Transverse colon (tissue), 4 donors: ENCODE measurements around the gene CCDC3. TPM values are rescaled to one million over a fixed set of nuclear protein-coding genes. Genes with fewer than 3 reads are reported as not detected.

Experiments
- DNase-seq: peaks from one replicate; pipeline ENCODE4 v3.0.0-alpha.2; 2019
- H3K27ac ChIP-seq, 4 donors: fragments of 200-600 bp; sonication (generic); 2 replicates each; pipeline ENCODE4 v1.5.1; 2016 to 2018; ENCODE audit warnings: inconsistent platforms in 4 of 4
- H3K27me3 ChIP-seq: fragments of 200-600 bp; sonication (generic); 2 replicates; pipeline ENCODE4 v1.5.1; 2017; ENCODE audit warnings: inconsistent platforms
- H3K36me3 ChIP-seq, 4 donors: fragments of 200-600 bp; sonication (generic); 2 replicates each; pipeline ENCODE4 v1.5.1; 2017 to 2019; ENCODE audit warnings: inconsistent platforms in 4 of 4
- H3K4me1 ChIP-seq, 4 donors: fragments of 200-600 bp; sonication (generic); 2 replicates each; pipeline ENCODE4 v1.5.1; 2017 to 2020; ENCODE audit warnings: inconsistent platforms in 4 of 4
- H3K4me3 ChIP-seq, 4 donors: fragments of 200-600 bp; sonication (generic); 1 replicate in 1 of 4; 2 replicates in 3 of 4; pipeline versions ENCODE4 v1.5.1 to v1.6.1; 2017 to 2019; ENCODE audit warnings: inconsistent platforms in 4 of 4
- H3K9me3 ChIP-seq, 2 donors: fragments of 200-600 bp; sonication (generic); 2 replicates each; pipeline ENCODE4 v1.5.1; 2017 to 2019; ENCODE audit warnings: inconsistent platforms in 2 of 2
- CTCF ChIP-seq, 5 experiments: fragments of 200-600 bp in 3 of 5; fragments of 450-650 bp in 2 of 5; sonication (generic) in 3 of 5; IDR thresholded peaks; 1 replicate in 2 of 5; 2 replicates in 3 of 5; pipeline ENCODE4 v1.5.1; 2016 to 2017; ENCODE audit warnings: antibody characterized with exemption in 5 of 5, inconsistent platforms in 3 of 5, mild to moderate bottlenecking in 2 of 5, moderate library complexity in 1 of 5
- EP300 ChIP-seq: sonication (generic); formaldehyde crosslinking; IDR thresholded peaks from one replicate; pipeline ENCODE4 v1.6.1; 2017; ENCODE audit warnings: antibody characterized with exemption, low read depth
- POLR2A ChIP-seq: fragments of 450-650 bp; IDR thresholded peaks from one replicate; pipeline ENCODE4 v1.6.1; 2016; ENCODE audit warnings: antibody characterized with exemption, mild to moderate bottlenecking, moderate library complexity
- POLR2AphosphoS5 ChIP-seq, 3 donors: sonication (generic); formaldehyde crosslinking; IDR thresholded peaks; one replicate each; pipeline ENCODE4 v1.6.1; 2016; ENCODE audit warnings: antibody characterized with exemption in 3 of 3
- WGBS, 2 donors: methylation state at CpG; one replicate each; pipeline ENCODE4 v1.1.5; 2018; ENCODE audit warnings: low coverage in 1 of 2; 5-methylcytosine and 5-hydroxymethylcytosine counted together
- in situ Hi-C, 4 donors: fragments of 200-750 bp; cut with MboI; loops; one replicate each; pipeline versions ENCODE4 v1.15.0 to v1.15.1; 2017; ENCODE audit warnings: low sequenced_read_pairs in 3 of 4, low pct_ligation_motif_present in 1 of 4, low pct_unique_long_range_greater_than_20kb in 1 of 4
- intact Hi-C: fragments of 100-400 bp; cut with DNase I; formaldehyde crosslinking; loops from one replicate; pipeline ENCODE4 v1.15.1; 2023; ENCODE audit warnings: low total_unique reads
- small RNA-seq, 4 donors: library from RNA; depleted of rRNA; stranded (forward); fragments of <200 nt; gene quantifications; one replicate each; pipeline ENCODE3, GENCODE V24; 2016
- total RNA-seq, 4 donors: library from RNA; depleted of rRNA; stranded (reverse); fragments of >200 nt; gene quantifications; one replicate each; pipeline ENCODE4 v1.1.0, GENCODE V29; 2016

Gene CCDC3
- total RNA-seq, 4 donors from 2014 or later: 0.75 to 2.2 (median 1.3) TPM

DNA sequence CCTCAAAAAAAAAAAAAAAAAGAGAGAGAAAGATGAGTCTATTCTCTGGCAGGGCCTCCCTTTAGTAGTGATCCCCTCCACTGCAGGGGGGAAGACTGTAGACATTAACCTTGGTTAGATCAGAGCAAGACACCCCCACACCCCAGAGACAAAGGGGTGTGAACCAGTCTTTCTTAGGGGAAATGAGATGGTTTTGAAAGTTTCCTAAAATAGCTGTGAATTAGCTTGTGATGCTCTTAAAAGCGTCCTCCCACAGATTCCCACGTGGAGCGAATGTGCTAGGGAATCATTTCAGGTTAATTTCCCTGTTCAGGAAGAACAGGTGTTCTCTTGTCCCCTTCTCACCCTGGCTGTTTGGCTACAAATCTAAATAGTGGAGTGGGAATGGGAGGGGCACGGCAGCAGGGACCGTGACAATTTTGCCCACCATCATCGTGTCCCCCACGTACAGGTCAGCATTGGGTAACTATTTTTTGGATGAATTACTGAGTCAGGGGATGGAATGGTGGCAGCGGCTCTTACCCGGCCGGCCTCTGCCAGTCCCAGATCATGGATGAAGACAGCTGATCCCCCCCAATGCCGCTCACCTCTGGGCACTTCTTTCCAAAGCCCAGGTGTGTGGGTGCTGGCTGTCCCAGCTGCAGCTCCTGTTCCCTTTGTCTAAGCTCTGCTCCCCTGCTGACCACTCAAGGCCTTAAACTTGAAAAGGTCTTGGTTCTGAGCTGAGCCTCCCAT is 152.9 kb downstream of the CCDC3 start:
- Histone ChIP-seq H3K9me3 (no peaks in the 10 kb centered on the region), H3K36me3 (no peaks in the 10 kb centered on the region), H3K27me3 (no peaks in the 10 kb centered on the region), H3K4me1 (peaks cover 6 to 16% (median 9%) of the 10 kb centered on the region in 4 donors), H3K27ac (no peak overlapping the region), H3K4me3 (no peak overlapping the region)
- TF ChIP-seq CTCF (IDR thresholded peaks at IDR 0.05): no peak
- TF ChIP-seq POLR2AphosphoS5 (IDR thresholded peaks at IDR 0.05): no peak
- no peak for TF ChIP-seq EP300
- TF ChIP-seq POLR2A: no peak
- no peak for DNase-seq
- intact Hi-C loops (no loop called here), in situ Hi-C loops (no loop called here)
- 79% methylated on average over 11 of the region's 11 CpGs; no CpG with 5 or more reads in 1 of the 2 donors for WGBS, 2 donors

- Histone ChIP-seq H3K36me3 (no peaks in the 10 kb centered on the region), H3K27ac (no peak overlapping the region), H3K4me1 (peaks cover 6 to 16% (median 9%) of the 10 kb centered on the region in 4 donors), H3K4me3 (no peak overlapping the region), H3K27me3 (no peaks in the 10 kb centered on the region), H3K9me3 (no peaks in the 10 kb centered on the region)
- in situ Hi-C loops: no loop called here
- intact Hi-C loops: no loop called here
- no peak for TF ChIP-seq POLR2AphosphoS5 (IDR thresholded peaks at IDR 0.05)
- no peak for TF ChIP-seq POLR2A
- peak in 1 of 5 experiments; percentile 6 for TF ChIP-seq CTCF (IDR thresholded peaks at IDR 0.05)
- TF ChIP-seq EP300: no peak
- WGBS, 2 donors: 83 to 100% methylated on average over 1 to 14 of the region's 14 CpGs
- DNase-seq: no peak
These were observed 154.0 kb downstream of the CCDC3 start for GRCh38 chr10:12847361-12847975.

GRCh38 chr10:12846718-12847117 is 154.8 kb downstream of the CCDC3 start:
- Histone ChIP-seq H3K27me3 (no peaks in the 10 kb centered on the region), H3K27ac (no peak overlapping the region), H3K4me1 (peaks cover 6 to 16% (median 9%) of the 10 kb centered on the region in 4 donors), H3K36me3 (no peaks in the 10 kb centered on the region), H3K9me3 (no peaks in the 10 kb centered on the region), H3K4me3 (no peak overlapping the region)
- intact Hi-C loops: no loop called here
- WGBS, 2 donors: 3 to 60% methylated on average over 1 of the region's 1 CpG
- no peak for DNase-seq
- in situ Hi-C loops: no loop called here
- TF ChIP-seq POLR2AphosphoS5 (IDR thresholded peaks at IDR 0.05): no peak
- TF ChIP-seq EP300: no peak
- TF ChIP-seq CTCF (IDR thresholded peaks at IDR 0.05): no peak
- TF ChIP-seq POLR2A: no peak

Small RNAs within 50 kb of the gene (small RNA-seq; reads per million reads assigned to genes)
- gene RNA5SP300: 0 reads per million in 4 donors

Other genes starting within 250 kb of the CCDC3 start
- gene OPTN, start 98.5 kb upstream of the CCDC3 start, total RNA-seq: 10 to 100 TPM; 39.2 to 74.8 (median 66.3) TPM
- under 1 TPM; 0.41 to 0.75 (median 0.62) TPM for gene MCM10, start 159.8 kb upstream of the CCDC3 start, total RNA-seq
- gene UCMA, start 232.7 kb upstream of the CCDC3 start, total RNA-seq: not detected